NCI-H1417 (cell line): ENCODE results near the gene SYT9.
"Not testable (repeated sequence)": the region's sequence is repeated elsewhere in the genome, so short reads cannot be mapped to it uniquely, and the experiment has no call there.

Experiments used
- DNase-seq, 3 experiments: peaks; one replicate each; lab custom pipeline; 2025; lab: John Stamatoyannopoulos, UW

Gene SYT9

DNA sequence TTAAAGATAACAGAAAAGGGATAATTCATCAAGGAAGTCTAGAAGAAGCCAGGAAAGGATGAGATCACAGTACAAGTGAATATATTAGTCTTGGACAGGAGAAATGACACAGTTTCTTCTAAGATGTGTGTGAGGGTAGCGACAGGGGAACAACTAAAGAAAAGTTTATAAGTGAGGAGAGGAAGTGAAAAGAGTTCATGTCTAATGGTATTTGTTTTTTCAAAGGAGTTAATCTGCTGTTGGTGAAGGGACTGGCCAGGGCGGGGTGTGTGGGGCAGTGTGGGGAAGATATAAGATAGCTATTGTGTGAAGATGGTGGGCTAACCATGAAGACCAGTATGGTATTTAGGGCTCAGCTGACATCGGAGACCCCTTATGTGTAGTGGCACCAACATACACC, 254.5 kb downstream of the SYT9 start:
- DNase-seq, result no peak

GRCh38 chr11:7508087-7508486, 256.4 kb downstream of the SYT9 start:
- no peak for DNase-seq

GRCh38 chr11:7509966-7510365, 258.3 kb downstream of the SYT9 start:
- no peak for DNase-seq

- DNase-seq, result peak in 2 of 3 experiments; percentile 2 to 42
Observed at GRCh38 chr11:7511401-7511800, 259.7 kb downstream of the SYT9 start.

DNA sequence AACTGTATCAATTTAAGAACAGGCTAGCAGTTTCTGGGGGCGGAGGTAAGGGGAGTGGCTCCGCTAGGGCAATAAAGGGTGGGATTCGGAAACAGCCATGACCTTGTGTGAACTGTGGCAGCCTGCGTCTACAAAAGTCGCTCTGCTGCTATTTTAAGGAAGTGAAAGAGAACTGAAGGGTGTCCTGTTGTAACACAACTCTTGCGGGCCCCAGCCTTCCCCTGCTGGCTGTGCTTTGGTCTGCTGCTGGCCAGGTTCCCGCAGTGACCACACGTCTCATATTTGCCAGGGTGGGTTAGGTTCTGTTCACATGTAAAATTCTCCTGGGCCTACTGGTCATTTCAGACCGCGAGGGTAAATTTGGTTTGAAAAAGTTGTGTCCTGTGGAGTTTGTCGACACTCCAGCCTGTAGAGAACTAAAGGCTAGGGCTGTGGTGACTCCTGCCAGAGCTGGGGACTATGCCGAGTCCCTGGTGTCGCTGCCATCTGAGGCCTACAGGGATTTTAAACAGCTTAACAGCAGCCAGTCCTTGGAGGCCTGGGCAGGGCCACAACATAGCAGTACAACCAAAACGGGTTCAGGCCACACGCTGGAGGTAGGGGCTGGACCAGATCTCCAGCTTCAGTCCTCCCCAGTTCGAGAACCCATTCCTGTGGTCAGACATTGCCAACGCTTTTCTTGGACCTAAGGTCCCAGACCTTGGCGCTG, 261.0 kb downstream of the SYT9 start:
- no peak for DNase-seq

GRCh38 chr11:7513234-7514098, 261.8 kb downstream of the SYT9 start, which contains the start of gene PPFIBP2:
Gene PPFIBP2 (plus strand): TSS chr11:7513999. CDS start chr11:7549476, 35,477 bp downstream.
- DNase-seq, result peak; percentile 69 to 73 (median 70)

DNA sequence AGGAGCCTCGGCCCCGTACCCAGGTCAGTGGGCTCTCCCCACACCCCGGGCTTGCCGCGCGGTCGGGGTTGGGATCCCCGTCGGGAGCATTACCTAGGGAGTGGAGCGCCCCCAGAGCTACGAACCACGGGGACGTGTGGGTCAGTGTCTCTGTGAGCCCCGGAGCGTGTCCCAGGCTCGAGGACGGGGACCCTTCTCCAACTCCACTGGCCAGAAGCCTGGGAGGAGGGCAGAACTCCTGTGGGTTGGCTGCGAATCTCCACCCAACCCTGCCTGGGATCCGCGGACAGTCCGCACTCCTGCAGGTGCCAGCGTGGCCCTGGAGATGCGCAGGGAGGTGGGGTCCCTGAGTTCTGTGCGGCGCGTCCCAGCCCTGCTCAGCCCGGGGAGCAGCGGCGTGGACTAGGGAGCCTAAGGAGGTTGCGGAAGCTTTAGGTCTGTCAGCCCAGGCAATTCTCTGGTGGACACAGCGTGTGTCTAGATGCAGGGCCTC, 262.4 kb downstream of the SYT9 start:
- peak in 1 of 3 experiments; percentile 24 for DNase-seq

DNA sequence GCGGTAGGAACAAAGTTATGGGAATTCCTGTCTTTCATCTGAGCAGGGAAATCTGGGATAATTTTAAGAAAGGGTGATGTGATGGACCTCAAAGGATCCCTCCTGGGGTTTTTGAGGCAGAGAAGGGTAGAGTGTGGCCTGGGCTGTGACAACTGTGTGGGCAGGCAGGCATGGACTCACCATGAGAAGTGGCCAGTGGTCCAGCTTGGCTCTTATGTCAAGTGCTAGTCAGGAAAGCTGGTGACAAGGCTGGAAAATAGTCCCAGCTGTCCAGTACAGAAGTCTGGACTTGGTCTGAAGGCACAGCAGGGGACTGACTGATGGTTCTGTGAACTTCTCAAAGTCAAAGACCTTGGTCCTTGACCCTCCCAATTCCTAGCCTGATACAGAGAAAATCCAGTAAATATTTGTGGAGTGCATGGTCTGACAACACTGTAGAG, 263.8 kb downstream of the SYT9 start:
- no peak for DNase-seq

DNA sequence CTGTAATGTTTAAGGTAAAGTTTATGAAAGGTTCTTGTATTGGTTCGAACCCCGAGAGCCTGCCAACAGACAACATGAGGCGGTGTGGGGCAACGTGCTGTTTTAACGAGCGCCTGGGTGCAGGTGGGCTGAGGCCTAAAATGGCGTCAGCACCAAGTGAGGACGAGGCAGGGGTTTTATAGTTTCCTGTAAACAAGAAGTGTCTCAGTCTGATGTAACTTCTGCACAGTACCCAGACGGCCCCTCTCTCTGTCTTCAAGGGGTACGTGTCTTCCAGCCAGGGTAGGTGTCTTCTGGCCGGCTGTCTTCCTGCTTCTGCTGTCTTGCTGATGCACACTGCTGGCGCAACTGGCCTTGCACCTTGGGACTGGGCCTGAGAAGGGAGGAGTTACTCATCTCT, 264.8 kb downstream of the SYT9 start:
- DNase-seq, result no peak

DNA sequence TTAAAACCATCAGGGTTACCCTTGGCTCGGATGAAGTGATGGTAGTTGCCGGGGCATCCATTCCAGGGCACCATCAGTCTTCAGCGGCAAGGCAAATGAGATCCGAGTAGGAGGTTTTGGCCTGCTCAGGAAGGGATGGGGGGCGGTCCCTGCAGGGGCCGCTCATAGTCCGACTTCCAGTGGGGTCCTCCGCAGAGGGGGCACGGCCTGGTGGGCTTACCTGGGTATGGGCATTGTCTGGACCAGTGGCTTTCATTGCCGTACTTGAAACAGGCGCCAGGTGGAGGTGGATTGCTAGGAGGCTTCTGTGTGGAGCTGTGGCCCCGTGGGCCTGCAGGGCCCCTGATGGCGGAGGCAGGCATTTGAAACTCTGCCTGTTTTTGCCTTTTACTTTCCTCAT, 266.0 kb downstream of the SYT9 start:
- not testable (repeated sequence) for DNase-seq
